GM19023 (cell line): ENCODE results near the gene NLRC5.

ENCODE experiments used
- ATAC-seq: cut with Tn5 transposase; IDR thresholded peaks from one replicate; pipeline ENCODE4 v1.9.1; 2021; ENCODE audit warnings: mild to moderate bottlenecking, moderate library complexity; ENCODE audit not compliant: unreplicated experiment

NLRC5 gene

DNA sequence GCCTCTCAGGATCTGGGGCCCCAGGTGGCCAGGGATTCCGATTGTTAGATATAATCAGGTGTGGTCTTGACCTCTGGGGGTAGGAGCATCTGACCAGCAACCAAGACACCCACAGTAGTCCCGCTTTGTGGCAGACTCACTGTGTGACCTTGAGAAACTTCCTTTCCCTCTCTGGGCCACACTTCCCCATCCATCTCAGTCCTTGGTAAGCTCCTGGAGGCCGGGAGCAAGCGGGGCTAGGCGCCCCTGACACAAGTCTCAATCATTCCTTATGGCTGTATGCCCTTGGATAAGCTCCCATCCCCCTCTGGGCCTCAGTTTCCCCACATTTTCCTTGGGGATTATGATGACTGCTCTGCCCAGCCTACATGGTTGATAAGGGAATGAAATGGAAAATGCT, 124.3 kb downstream of the NLRC5 start:
- ATAC-seq, result no peak

DNA sequence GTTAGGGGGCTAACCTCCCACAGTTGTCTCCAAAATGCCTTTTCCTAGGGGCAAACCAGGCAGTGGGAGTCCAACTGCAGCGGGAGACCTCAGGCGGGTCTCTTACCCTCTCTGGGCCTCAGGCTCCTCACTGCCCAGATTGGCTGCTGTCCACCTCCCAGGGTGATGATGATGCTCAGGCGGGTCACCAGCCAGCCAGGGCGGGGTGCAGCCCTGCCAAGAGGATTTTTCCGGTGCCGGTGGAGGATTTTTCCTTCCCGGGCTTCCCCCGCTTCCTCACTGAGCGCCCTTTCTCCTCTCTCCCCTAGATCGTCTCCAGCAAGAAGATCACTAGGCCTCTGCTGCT, 125.8 kb downstream of the NLRC5 start:
- no peak for ATAC-seq

DNA sequence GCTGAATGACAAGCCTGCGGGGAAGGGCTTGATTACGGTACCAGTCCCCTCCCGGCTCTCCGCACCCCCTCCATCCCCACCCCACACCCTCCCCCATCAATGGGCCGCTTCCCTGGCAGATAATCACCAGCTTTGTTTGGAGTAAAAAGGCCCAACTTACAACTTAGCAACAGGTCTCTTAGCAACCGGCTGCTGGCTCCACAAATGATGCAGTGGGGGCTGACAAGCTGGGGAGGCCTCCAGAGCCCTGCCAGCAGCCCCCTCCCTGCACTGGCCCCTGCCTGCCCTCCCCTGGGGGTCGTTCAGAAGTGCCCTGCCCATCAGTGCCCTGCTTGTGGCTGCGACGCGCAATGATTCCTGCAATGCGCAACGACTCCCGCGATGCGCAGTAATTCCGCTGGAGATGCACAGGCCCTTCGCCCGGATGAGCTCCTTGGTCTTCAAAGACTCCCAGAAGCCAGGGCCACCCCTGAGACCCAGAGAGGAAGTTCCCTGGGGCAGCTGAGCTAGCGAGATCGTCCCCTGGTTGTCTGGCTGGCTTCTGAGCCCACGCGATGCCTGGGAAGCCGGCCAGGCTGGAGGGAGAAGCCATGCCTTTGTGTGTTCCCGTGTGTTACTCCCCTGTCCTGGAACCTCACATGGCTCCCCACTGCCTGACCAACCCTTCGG, 126.3 kb downstream of the NLRC5 start:
- ATAC-seq, result no peak

DNA sequence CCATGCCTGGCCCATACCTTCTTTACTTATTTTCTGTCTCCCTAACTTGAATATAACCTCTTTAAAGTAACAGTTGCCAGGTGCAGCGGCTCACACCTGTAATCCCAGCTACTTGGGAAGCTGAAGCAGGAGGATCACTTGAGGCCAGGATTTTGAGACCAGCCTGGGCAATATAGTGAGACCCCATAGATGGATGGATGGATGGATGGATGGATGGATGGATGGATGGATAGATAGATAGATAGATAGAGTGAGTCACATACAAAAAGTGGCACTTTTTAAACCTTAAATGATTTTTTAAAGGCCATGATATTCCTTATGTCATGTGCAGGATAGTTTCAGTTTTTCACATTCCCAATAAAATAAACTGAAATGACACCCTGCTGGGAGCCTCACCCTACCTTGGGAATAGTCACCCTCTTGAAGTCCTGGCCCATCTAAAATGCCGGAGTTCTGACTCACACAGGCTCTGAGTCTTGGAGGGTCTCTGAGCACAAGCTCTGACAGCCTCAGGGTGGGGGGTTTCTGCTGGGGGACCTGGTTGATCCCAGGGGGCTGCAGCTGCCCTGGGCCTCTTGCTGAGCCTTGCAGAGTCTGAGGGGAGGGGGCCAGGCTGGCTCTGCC, 129.2 kb downstream of the NLRC5 start:
- no peak for ATAC-seq

DNA sequence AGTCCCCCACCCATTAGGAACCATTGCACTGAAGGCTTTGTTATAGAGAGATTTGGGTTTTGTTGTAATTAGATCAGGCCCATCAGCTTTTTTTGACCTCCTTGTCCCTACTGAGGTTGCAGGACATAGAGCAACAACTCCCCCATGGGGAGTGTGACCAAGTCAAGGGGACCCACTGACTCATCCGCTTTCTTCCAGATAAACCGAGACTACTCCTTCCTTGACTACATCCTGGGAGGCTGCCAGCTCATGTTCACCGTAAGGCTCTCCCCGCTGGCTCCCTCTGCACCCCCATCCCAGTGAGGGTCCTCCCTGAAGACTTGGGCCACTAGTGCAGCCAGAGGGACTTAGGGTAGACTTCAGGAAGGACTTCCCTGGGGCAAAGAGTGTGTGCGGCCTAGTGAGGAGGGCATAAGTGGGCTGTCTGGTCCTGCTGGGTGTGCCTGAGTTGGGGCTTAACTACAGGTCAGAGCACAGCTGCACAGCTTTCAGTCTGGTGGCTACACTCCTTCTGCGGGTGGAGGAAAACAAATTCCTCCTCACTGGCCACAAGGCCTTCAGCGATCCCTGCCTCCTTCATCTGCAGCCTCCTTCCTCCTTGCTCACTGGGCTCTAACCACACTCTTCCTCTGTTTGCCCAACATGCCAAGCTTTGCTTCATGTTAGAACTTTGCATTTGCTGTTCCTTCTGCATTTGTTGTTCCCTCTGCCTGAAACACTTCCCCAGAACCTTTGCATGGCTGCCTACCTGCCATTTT, 134.0 kb downstream of the NLRC5 start:
- no peak for ATAC-seq

DNA sequence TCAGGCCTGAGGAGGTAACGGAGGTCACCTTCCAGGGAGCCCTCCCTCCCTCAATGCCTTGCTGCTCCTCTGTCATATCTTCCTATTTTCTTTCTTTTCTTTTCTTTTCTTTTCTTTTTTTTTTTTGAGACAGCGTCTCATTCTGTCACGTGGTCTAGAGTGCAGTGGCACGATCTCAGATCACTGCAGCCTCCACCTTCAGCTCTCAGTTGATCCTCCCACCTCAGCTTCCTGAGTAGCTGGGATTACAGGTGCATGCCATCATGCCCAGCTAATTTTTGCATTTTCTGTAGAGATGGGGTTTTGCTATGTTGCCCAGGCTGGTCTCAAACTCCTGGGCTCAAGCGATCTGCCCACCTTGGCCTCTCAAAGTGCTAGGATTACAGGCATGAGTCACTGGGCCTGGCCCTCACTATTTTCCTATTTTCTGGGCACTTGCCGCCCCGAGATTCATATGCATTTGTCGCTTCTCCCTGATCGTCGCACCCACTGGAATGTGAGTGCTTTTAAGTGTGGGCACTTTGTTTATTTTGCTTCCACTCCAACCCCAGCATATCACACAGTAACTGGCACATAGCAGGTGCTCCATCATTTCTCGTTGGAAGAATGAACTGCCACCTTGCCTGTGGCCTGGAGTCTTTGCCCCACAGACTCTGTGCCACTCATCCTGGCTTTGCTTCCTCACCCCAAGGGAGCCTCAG, 134.8 kb downstream of the NLRC5 start:
- no peak for ATAC-seq

DNA sequence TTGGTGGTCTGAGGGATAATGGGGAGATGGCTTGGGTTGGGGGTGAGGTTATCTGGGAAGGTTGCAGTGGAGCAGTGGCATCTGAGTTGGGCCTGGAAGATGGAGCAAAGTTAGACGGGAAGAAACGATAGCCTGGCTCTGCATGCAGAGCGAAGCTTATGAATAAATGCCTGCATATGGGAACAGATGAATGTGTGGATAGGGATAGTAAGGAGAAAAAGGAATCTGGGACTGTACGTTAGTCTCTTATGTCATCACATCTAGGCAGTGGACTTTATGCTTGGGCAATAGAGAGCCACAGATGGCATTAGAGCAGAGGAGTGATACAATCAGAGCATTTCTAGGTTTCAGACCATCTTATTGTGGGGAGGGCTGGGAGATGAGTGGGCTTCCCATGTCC, 136.0 kb downstream of the NLRC5 start:
- no peak for ATAC-seq

DNA sequence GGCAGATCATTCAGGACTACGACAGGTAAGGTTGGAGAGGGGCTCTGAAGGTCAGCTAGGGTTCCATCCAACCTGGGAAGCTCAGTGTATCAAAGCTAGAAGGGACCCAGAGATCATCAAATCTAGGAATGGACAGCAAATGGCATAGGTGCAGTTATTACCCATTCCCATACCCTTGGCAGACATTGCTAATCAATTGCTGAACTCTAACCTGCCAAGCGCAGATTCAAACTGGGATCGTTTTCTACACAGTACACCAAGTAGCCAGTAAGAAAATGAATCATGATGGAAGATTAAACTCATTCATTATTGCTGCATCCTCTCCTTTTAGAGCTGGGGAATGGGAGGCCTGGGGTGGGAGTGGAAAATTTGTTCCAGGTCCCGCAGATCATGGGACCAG, 136.6 kb downstream of the NLRC5 start:
- ATAC-seq, result no peak

DNA sequence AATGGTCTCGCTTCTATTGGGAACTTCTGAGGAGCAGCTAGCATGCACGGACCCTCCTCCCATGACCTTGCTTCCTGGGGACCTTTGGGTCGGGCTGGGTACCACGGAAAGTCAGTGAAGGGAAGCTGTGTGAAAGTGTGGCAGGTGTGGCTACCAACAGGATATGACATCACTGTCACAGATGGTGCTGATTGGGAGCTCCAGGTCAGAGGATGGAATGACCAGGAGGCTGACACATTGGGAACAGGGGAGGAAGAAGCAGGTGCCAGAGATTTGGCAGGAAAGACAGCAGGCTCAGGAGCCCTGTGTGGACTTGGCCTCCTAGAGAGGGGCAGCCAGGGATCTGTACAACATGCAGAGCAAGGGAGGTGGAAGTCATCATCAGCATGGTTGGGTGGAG, 137.1 kb downstream of the NLRC5 start:
- no peak for ATAC-seq

DNA sequence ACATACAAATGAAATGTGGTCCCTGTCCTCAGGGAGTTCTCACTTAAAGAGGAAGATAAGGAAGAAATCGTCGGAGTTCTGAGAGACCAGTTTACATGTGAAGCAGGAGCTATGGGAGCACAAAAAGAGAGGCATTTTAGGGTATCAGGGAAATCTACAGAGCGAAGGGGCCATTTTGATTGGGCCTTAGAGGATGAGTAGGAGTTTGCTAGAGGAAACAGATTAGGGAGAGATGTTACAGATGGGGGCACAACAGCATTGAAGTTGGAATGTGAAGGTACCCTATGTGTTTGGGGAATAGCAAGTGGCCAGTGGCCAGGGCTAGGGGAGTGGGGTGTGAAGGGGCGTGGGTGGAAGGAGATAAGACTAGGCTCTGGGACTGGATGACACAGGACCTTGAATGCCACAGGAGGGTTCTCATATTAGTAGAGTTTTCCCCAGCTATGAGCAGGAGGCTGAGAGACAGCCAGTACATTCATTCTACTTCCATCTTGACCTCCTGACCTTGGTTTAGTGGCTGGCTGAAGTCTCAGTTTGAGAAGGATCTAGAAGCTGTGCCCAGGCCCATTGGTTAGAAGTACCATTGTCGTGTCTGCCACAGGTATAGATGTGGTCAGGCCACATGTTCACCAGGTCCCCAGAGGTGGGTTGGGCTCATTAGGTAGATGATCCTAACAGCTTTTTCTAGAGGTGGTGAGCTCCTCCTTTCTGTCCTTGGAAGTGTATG, 137.8 kb downstream of the NLRC5 start:
- peak; percentile 64 for ATAC-seq

DNA sequence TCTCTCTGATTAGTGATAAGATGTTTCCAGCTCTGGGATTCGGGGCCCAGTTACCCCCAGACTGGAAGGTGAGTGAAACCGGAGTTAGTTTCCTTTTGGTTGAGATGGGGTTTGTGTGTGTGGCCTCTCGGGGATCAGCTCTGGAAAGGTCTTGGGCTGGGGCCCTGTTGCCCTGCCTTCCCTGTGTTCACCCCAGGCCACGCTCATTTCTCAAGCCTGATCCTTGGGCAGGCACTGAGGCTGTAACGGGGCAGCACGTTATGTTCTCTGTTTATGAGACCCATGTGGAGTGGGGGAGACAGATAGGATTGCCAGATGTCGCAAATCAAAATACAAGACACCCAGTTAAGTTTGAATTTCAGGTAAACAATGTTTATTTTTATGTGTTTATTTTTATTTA, 138.5 kb downstream of the NLRC5 start:
- peak; percentile 5 for ATAC-seq

DNA sequence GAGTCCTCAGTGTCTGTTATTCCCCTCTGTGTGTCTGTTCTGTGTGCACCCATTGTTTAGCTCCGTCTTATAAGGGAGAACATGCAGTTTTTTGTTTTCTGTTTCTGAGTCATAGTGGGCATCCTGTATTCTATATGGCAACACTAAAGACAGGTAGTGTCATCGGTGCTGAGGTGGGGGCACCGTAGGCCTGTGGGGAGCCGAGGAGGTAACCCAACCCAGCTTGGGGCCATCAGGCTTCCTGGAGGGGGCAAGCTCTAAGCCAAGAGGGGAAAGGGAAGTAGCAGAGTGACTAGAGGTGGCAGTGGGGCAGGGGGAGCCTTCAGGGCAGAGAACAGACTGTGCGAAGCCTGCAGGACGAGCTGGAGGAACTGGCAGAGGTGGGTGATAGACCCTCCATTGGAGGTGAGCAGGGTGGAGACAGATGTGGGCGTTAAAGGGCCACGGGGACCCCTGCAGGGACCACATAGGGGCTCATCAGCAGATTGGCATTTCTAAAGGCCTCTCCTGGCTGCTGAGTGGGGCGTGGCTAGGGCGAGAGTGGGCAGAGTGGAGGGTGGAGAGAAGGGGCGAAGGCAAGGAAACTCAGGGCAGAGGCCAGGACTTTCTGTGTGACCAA, 139.5 kb downstream of the NLRC5 start:
- ATAC-seq, result no peak

DNA sequence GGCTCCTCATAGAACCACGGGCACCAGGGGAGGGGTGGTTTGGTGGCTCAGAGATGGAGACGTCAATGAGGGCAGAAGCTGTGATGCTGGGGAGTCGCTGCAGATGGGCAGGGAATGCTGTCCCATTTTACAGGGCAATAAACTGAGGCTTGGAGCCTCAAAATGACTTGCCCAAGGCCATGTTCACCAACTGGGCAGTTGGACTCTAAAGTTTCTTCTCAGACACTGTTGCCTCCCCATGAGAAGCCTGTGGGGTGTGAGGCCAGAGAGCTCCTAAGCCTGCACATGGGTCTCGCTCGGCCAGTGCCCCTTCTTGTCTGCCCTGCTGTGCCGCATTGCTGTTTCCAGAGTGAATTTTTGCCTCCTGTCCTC, 141.6 kb downstream of the NLRC5 start:
- ATAC-seq, result no peak

DNA sequence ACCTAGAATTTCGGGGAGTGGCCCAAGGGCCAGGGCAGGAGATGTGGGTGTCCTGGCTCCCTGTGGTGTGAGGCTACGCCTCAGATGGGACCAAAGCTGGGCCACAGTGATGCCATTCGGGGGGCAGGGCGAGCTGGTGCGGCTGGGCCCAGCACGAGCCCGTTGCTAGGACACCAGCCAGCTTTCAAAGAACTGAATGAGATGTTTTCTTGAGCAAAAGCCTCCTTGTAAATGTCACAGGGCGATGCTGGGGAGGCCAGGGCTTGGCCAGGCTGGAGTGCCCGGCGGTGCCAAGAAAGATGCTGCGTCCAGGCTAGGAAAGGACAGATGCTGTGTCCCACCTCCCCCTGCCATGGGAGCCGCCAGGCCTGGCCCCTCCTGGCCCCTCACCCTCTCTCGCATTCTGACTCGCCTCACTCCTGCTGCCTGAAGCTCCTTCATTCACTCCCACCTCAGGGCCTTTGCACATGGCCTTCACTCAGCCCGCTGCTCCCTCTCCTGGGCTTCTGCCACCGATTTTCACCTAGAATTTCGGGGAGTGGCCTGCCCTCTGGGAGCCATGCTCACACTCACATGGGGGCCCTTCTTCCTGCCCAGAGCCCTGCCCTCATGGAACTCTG, 142.1 kb downstream of the NLRC5 start:
- no peak for ATAC-seq

DNA sequence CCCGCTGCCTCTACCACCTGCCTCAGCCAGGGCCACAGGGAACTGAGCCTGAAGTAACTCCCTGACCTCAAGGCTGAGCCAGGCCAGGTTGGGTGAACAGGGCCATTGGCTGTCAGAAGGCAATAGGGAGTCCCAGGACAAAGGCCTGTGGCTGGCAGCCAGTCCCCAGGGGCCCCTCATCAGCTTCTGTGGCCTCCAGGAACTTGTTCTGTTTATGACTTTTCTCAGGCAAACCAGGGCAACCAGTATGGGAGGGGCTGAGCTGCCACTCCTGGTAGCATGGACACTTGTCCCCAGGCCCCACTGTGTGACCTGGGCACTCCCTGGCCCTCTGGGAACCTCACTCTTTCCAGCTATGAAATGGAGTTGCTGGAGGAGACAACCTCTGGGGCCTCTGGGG, 143.1 kb downstream of the NLRC5 start:
- ATAC-seq, result no peak

DNA sequence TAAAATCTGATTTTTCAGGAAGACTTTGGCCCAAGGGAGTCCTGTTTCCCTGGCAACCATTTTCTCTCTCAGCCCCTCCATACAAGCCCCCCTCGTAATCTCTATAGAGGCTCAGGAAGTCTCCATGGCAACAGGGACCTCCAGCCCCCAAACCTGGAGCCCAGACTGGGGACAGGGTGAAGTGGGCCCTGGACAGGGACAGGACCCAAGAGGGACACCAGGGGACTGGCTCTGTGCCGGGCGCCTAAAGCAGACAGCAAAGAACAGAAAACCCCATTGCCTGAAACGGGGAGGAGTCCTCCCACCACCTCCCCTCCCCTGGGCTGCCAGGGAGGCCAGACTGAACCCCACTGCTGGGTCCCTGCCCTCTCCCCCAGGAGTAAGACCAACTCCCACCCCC, 143.7 kb downstream of the NLRC5 start:
- no peak for ATAC-seq
